ENCODE measurements around the gene LONP2. TPM values are rescaled to one million over a fixed set of nuclear protein-coding genes. Genes with fewer than 3 reads are reported as not detected.

Gene LONP2
- total and polyA plus RNA-seq, 2 of the 13 experiments (the other 11 are each of a cell fraction or from before 2014, with no cell fraction given) = 39.2 to 63.3 TPM

- no peak for TF ChIP-seq TRAFD1 (CRISPR knock-in tag; IDR thresholded peaks at IDR 0.05; ENCODE audit: borderline replicate concordance)
- no peak for TF ChIP-seq PRDM10 (CRISPR knock-in tag; IDR thresholded peaks at IDR 0.05; ENCODE audit: low read depth)
- TF ChIP-seq NBN (conservative IDR thresholded peaks at IDR 0.05) = no peak
- no peak for TF ChIP-seq ZBTB39 (CRISPR knock-in tag; IDR thresholded peaks at IDR 0.05)
- no peak for TF ChIP-seq ZNF570 (CRISPR knock-in tag; IDR thresholded peaks at IDR 0.05; ENCODE audit: borderline replicate concordance)
- no peak for TF ChIP-seq KLF11 (CRISPR knock-in tag; IDR thresholded peaks at IDR 0.05)
- TF ChIP-seq SRSF9 (IDR thresholded peaks at IDR 0.05; ENCODE audit: borderline replicate concordance, insufficient read depth, low read depth, low read length, poor library complexity, severe bottlenecking) = no peak
- TF ChIP-seq ZNF546 (CRISPR knock-in tag; conservative IDR thresholded peaks at IDR 0.05) = no peak; the same call in 1 of the 2 replicates
- TF ChIP-seq ZFP37 (CRISPR knock-in tag; IDR thresholded peaks at IDR 0.05; ENCODE audit: borderline replicate concordance) = peak; percentile 91
- no peak for TF ChIP-seq CREM (IDR thresholded peaks at IDR 0.05)
- TF ChIP-seq CREM (CRISPR knock-in tag; IDR thresholded peaks at IDR 0.05) = no peak
- TF ChIP-seq GFI1 (CRISPR knock-in tag; IDR thresholded peaks at IDR 0.05; ENCODE audit: borderline replicate concordance) = peak; percentile 59; the same call in 1 of the 2 replicates
- no peak for TF ChIP-seq ZNF296 (CRISPR knock-in tag; conservative IDR thresholded peaks at IDR 0.05)
- TF ChIP-seq NR1H2 (CRISPR knock-in tag; IDR thresholded peaks at IDR 0.05; ENCODE audit: borderline replicate concordance, low read depth) = no peak
- TF ChIP-seq FOXK1 (CRISPR knock-in tag; IDR thresholded peaks at IDR 0.05; ENCODE audit: borderline replicate concordance, low read depth) = 0 out of 2 replicates have a peak, but pooled peaks have one; percentile 32
- TF ChIP-seq POLR2AphosphoS5 (IDR thresholded peaks at IDR 0.05; ENCODE audit: low read depth, low read length) = peak; percentile 83
- no peak for TF ChIP-seq HHEX (CRISPR knock-in tag; IDR thresholded peaks at IDR 0.05)
- peak; percentile 26; the same call in 1 of the 2 replicates for TF ChIP-seq ZNF503 (CRISPR knock-in tag; IDR thresholded peaks at IDR 0.05)
- no peak for TF ChIP-seq ZNF674 (CRISPR knock-in tag; IDR thresholded peaks at IDR 0.05; ENCODE audit: low read depth)
- 0 out of 2 replicates have a peak, but pooled peaks have one; percentile 52 for TF ChIP-seq PPARG (CRISPR knock-in tag; conservative IDR thresholded peaks at IDR 0.05)
- TF ChIP-seq ZNF678 (CRISPR knock-in tag; IDR thresholded peaks at IDR 0.05) = no peak
- no peak for TF ChIP-seq BHLHE40 (IDR thresholded peaks at IDR 0.05; ENCODE audit: low read length)
Measured at GRCh38 chr16:48365601-48366164, 121.6 kb downstream of the LONP2 start (continued).
